ENCODE results near the gene TRPV6.

Gene TRPV6

DNA sequence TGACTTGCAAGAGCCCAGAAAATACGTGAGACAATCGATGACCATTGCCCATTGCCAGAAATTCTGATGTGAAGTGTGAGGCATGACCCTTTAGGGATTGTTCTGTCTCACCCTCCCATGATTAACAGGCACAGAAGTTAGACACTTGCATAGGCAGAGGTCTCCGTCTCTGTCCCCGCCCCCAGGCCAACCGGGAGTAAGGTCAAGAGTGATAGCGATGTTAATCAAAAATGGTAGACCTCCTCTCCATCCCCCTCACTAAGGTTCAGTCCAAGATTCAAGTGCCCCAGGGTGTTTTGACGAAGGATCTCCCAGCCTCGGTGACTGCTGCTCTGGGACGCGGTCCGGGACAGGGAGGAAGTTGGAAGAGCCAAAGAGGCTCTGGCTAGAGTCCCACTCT, 22.7 kb upstream of the TRPV6 start:
- no peak for DNase-seq (ENCODE audit: low read depth)

- DNase-seq (ENCODE audit: low read depth): no peak
Observed at GRCh38 chr7:142906643-142907042, 21.1 kb upstream of the TRPV6 start.

DNA sequence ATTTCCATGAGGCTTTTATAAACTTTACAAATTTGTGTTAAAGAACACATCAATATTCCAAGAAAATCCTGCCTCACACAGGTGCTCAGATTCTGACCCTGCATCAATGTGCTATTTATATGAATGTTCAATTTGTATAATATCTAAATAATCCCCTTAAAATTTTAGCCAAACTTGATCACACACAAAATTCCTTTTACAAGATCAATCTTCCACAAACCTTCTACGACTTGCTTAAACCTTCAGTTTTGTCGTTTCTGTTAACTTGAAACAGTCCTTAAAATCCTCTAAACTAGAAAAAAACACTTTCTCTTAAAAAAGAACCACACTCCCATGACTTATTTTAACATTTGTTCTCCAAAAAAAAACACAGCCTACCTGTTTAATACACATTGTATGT, 20.2 kb upstream of the TRPV6 start:
- no peak for DNase-seq (ENCODE audit: low read depth)

DNA sequence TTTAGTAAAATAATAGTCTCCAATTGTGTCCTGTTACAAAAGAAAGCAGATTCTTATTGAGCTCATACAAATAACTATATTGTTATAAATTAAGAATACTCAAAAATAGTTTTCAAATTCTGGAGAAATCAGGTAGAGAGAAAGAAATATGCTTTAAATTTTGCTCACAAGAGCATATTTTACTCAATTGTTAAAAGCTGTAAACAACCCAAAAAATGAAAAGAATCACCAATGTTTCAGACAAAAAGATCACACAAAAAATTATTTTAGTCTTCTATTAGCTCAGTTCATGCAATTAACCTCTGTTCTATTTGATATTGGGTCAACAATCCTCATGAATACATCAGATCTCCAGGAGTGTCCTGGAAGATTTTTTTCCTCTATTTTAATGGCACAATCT, 18.6 kb upstream of the TRPV6 start:
- DNase-seq (ENCODE audit: low read depth): no peak

DNA sequence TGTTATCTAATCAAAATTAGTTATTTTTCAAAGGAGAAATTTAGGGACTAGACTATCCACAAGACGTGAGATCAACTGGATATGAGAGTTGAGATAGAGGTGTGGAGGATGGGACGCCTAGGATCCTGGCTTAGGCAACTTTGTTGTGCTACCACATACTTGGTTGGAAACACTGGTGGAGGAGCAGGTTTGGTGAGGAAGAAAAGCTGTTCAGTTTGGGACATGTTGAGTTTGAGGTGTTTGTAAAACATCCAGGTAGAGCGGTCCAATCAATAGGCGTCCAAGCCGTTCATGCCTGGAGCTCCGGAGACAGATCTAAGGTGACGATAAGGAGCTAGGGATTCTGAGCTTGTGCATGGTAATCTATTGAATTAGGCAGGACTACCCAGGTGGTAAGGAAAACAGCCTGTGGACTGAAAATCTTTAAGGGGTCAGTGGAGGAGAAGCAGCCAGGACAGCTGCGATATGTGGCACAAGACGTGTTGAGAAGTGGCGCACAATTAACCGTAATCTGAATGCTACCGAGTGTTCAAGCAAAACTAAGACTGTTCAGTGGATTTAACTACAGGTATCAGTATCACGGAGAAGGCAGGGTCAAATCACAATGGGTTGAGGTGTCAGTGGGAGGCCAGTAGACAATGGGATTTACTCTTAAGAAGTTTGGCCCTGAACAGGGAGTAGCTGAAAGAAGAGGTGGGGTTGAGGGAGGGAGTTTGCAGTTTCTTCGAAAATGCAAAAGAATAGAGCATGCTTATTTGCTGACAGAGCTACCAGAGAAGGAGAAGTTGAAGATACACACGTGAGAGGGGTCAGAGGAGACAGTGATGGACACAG, 16.1 kb upstream of the TRPV6 start:
- DNase-seq (ENCODE audit: low read depth): no peak

GRCh38 chr7:142899661-142900060, 14.1 kb upstream of the TRPV6 start:
- DNase-seq (ENCODE audit: low read depth): no peak

GRCh38 chr7:142898377-142899170, 13.0 kb upstream of the TRPV6 start:
- no peak for DNase-seq (ENCODE audit: low read depth)

GRCh38 chr7:142897691-142898090, 12.1 kb upstream of the TRPV6 start:
- DNase-seq (ENCODE audit: low read depth): no peak

DNA sequence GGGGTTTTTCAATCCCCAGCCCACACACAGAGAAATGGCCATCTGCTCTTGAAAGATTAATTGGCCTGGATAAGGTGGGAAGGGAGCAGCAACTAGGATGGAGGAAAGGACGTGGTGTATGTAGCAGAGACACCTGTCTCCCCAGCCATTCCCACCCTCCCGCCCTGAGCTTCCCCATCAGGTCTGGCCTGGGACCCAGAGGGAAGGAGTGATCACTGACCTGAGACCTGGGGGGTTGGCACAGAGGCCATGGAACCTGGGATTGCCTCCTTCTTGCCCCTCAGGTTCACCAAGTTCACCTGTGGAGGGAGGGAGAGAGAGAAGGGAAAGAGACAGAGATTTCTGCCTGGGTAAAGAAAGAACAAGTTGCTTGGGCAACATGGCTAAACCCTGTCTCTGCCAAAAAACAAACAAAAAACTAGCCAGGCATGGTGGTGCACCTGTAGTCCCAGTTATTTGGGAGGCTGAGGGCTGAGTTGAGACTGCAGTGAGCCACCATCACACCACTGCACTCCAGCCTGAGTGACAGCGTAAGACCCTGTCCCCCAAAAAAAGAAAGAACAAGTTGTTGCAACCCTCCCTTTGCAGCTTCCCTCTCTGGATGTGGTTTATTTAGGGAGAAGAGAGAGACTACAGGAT, 11.3 kb upstream of the TRPV6 start:
- DNase-seq (ENCODE audit: low read depth): no peak

GRCh38 chr7:142896151-142896550, 10.6 kb upstream of the TRPV6 start:
- DNase-seq (ENCODE audit: low read depth): no peak

- DNase-seq (ENCODE audit: low read depth): no peak
Observed at GRCh38 chr7:142894985-142895593, 9.5 kb upstream of the TRPV6 start.

GRCh38 chr7:142894112-142894984, 8.8 kb upstream of the TRPV6 start:
- no peak for DNase-seq (ENCODE audit: low read depth)

- DNase-seq (ENCODE audit: low read depth): no peak
Observed at GRCh38 chr7:142892951-142893350, 7.4 kb upstream of the TRPV6 start.

DNA sequence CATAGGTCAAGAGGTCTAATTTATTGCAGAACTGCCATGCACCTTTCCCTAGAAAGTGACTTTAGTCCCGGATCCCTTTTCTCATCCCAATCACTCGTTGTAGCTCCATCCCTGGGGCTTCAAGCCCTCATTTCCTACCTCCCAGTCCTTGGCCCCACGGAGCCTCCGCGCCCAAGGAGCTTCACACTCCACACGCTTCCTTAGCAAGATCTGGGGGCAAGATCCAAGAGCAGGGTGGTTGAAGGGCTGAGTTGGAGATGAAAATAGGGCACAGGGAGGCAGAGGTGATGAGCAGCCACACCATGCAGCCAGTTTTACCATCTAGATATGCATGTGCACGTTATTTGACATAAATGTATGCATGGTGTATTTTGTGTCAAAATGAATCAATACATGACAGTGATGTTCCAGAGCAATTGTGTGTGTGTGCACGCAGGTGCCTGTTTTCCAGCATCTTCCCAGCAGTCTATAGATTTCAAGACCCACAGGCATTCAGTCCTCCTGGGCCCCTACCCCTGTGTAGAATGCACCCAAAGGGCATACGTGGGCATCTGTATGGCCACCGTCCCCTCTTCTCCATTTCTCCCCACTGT, 6.0 kb upstream of the TRPV6 start:
- no peak for DNase-seq (ENCODE audit: low read depth)

- DNase-seq (ENCODE audit: low read depth): no peak
Observed at GRCh38 chr7:142890874-142891485, 5.4 kb upstream of the TRPV6 start.

DNA sequence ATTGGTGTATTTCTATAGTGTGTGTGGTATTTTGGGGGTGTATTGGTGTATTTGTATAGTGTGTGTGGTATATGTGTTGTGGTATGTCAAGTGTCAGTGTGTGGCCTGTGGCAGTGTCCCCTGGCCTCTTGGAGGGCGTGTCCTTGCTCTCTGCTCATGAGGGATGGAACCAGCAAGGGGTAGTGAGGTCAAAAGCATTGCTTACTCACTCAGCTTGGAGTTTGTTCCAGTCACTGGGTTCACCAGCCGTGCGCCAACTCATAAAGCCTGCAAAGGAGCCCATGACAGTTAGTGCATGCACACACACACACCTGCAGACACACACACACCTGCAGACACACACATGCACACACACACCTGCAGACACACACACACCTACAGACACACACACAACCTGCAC, 4.3 kb upstream of the TRPV6 start:
- no peak for DNase-seq (ENCODE audit: low read depth)

DNA sequence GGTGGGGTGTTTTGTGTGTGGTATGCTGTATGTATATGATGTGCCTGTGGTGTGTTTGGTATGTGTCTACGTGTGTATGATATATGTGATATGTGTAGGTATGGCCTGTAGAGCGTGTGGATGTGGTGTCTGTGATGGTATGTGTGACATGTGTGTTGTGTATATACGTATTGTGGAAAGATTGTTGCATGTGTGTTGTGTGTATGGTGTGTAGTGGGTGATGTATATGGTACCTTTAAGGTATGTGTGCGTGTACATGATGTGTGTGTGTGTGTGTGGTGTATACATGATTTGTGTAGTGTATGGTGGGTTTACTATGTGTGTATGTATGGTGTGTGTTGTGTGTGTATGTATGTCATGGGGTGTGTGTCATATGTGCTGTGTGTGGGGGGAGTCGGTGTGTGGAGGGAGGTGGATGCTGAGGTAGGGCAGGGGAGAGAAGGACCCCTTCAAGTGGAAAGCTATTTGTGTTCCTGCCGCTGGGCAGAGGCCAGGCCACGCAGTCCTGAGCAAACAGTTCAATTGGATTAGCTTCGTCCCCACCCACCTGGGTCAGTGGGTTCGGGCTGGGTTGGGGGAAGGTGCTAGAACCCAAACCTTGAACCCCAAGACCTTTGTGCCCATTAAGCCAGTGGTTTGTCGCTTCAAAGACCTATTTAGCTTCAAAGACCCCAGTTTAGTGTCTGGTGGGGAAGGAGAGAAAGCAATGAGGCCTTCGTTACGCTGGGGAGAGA, 1.9 kb upstream of the TRPV6 start:
- DNase-seq (ENCODE audit: low read depth): no peak

GRCh38 chr7:142886866-142887265, 1.3 kb upstream of the TRPV6 start:
- no peak for DNase-seq (ENCODE audit: low read depth)

DNA sequence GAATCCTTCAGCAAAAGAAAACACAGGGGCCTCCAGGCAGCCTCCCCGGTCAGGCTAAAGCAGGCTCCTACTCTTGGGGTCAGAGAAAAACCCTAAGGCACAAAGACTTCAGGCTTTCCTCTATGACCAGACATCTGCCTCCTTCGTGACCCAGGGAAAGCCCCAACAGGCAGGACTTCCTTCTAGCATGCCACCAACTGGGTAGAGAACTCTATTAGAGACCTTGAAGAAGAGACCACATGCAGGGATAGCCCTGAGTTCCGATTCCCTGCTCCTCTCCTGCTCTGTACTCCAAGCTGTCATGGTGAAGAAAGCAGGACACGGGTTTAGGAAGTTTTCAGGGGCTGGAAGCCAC, 1.3 kb downstream of the TRPV6 start:
- no peak for DNase-seq (ENCODE audit: low read depth)
